GM12873 (cell line): ENCODE data around the gene CNDP1.

Experiments used
- CTCF ChIP-seq: IDR thresholded peaks from 2 replicates; pipeline ENCODE4 v1.5.1; 2012; ENCODE audit warnings: low read depth, mild to moderate bottlenecking, moderate library complexity, low read length, control low read depth; ENCODE audit not compliant: insufficient read depth; ENCODE audit errors: missing control alignments

CNDP1 gene

DNA sequence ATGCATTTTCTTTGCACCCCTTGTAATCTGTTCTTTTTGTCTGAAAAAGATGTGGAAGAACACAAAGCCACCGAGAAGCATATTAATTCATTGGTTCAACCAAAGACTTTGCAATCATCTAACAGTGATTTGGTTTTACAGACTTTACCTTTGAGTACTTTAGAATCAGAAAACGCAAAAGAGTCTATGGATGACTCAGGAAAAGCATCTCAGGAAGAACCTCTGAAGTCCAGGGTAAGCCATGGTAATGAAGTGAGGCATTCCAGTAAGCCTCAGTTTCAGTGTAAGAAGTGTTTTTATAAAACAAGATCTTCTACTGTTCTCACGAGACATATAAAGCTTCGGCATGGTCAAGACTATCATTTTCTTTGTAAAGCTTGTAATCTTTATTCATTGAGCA, 98.6 kb downstream of the CNDP1 start:
- TF ChIP-seq CTCF = no peak

DNA sequence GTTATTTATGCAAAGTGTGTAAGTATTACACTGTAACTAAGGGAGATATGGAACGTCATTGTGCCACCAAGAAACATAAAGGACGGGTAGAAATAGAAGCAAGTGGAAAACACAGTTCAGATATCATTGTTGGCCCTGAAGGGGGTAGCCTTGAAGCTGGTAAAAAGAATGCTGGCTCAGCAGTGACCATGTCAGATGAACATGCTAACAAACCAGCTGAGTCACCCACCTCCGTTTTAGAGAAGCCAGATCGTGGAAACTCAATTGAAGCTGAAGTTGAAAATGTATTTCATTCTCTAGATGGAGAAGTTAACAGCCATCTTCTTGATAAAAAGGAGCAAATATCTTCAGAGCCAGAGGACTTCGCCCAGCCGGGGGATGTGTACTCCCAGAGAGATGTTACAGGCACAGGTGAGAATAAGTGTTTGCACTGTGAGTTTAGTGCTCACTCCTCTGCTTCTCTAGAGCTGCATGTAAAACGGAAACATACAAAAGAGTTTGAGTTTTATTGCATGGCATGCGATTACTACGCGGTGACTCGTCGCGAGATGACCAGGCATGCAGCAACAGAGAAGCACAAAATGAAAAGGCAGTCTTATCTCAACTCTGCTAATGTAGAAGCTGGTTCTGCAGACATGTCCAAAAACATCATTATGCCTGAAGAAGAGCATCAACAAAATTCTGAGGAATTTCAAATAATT, 99.5 kb downstream of the CNDP1 start:
- no peak for TF ChIP-seq CTCF

DNA sequence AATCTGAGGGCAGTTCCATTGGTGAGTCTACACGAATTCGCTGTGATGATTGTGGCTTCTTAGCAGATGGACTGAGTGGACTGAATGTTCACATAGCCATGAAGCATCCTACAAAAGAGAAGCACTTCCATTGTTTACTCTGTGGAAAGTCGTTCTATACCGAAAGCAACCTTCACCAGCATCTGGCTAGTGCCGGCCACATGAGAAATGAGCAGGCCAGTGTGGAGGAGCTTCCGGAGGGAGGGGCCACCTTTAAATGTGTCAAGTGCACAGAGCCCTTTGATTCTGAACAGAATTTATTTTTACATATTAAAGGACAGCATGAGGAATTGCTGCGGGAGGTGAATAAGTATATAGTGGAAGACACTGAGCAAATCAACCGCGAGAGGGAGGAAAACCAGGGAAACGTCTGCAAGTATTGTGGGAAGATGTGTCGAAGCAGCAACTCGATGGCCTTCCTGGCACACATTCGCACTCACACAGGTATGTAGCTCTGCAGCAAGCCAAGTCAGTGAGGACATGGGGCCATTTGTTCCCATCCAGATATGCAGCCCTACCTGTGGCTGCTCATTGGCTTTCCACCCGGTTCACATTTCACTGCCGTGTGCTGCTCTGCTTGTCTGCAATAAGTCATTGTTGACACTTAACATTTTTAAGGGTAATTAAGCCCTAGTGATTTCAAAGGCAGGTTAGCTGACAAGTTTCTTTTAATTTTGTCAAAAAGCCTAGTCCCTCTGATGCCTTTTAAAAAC, 101.1 kb downstream of the CNDP1 start:
- TF ChIP-seq CTCF = no peak
